GM20000 (cell line): ENCODE data around the gene FAM32A.

Experiments
- DNase-seq: peaks from one replicate; pipeline ENCODE4 v3.0.0; 2012; ENCODE audit warnings: low spot score
- TF ChIP-seq, protein P1 (sequence below): IDR thresholded peaks from 2 replicates; pipeline ENCODE4 v1.5.1; 2012; ENCODE audit warnings: mild to moderate bottlenecking, control low read depth; ENCODE audit errors: extremely low read depth, missing control alignments

FAM32A gene

DNA sequence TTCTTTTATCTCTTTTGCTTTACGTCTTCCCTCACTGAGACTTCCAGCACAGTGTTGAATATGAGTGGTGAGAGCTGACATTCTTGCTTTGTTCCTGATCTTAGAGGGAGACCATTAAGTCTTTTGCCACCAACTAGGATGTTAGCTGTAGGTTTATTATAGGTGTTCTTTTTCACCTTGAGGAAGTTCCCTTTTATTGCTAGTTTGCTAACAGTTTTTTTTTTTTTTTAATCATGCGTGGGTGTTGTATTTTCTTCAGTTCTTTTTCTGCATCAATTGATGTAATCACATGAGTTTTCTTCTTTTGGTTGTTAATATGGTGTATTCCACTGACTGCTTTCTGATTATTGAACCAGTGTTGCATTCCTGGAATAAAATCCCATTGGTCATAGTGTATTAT is 33.6 kb downstream of the FAM32A start:
- TF ChIP-seq, protein P1, sequence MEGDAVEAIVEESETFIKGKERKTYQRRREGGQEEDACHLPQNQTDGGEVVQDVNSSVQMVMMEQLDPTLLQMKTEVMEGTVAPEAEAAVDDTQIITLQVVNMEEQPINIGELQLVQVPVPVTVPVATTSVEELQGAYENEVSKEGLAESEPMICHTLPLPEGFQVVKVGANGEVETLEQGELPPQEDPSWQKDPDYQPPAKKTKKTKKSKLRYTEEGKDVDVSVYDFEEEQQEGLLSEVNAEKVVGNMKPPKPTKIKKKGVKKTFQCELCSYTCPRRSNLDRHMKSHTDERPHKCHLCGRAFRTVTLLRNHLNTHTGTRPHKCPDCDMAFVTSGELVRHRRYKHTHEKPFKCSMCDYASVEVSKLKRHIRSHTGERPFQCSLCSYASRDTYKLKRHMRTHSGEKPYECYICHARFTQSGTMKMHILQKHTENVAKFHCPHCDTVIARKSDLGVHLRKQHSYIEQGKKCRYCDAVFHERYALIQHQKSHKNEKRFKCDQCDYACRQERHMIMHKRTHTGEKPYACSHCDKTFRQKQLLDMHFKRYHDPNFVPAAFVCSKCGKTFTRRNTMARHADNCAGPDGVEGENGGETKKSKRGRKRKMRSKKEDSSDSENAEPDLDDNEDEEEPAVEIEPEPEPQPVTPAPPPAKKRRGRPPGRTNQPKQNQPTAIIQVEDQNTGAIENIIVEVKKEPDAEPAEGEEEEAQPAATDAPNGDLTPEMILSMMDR = no peak
- DNase-seq = no peak

DNA sequence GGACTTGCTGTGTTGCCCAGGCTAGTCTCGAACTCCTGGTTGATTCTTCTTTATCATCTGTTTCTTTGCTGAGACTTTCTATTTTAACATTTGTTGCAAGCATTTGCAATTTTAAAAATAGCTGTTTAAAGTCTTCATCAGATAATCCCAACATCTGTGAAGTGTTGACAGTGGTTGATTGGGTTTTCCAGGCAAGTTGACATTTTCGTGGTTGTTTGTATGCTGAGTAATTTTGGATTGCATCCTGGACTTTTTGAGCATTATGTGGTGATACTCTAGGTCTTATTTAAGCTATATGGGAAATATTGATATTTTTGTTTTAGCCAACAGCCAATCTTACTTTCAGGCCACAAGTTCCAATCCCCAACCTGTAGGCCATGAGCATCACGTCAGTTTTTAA is 37.6 kb downstream of the FAM32A start:
- TF ChIP-seq, protein P1 = no peak

DNA sequence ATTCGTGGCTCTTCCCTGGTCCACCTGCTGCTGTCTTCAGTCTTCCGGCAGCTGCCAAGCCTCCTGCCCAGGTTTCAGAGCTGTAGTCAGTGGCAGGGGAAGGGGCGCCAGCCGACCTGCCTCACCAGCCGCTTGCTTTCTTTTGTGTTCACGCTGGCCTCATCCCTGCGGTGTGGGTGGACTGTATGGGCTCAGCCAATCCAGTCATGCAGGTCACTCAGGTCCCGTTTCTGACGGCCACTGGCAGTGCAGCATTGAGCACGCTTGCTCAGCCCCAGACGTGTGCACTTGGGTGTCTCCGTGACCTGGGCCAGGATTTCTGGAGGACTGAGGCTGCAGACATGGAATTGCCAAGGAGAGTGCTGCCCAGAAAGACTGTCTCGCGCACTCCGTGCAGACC is 38.5 kb downstream of the FAM32A start:
- no peak for DNase-seq
- TF ChIP-seq, protein P1 = no peak

More for the DNA sequence above, 37.6 kb downstream of the FAM32A start:
- no peak for DNase-seq

DNA sequence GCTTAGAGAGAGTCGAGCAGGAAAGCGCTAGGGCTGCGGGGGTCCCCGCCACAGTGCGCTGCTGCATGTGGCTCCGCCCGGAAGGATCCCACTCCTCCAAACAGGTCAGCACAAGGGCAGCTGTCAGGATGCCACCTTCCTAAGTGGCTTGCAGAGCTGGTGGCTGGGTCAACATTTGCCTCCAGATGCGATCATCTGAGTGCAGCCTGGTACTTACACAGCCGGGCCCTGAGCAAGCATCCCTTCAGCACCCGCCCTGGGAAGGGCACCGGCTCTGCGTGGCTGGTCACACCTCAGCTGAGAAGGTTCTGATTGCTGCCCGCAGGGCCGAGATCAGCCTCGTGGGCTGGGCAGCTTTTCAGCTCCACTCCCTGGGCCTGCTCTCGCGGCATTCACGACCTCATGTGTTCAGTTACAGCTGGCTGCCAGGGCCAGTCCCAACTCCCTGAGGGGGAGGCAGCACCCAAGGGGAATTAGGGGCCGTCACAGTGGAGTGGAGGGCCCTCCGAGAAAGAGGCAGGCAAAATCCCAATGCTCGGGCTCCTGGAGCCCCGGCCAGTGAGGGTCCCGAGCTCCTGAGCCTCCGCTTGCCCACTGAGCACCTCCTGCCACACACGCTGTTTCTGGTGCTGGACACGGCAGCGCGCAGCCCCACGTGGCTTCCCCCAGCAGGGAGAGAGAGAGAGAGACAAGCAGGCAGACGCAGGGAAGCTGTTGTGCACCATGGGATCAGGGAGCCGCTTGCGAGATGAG is 39.3 kb downstream of the FAM32A start:
- DNase-seq = no peak
- TF ChIP-seq, protein P1 = no peak

DNA sequence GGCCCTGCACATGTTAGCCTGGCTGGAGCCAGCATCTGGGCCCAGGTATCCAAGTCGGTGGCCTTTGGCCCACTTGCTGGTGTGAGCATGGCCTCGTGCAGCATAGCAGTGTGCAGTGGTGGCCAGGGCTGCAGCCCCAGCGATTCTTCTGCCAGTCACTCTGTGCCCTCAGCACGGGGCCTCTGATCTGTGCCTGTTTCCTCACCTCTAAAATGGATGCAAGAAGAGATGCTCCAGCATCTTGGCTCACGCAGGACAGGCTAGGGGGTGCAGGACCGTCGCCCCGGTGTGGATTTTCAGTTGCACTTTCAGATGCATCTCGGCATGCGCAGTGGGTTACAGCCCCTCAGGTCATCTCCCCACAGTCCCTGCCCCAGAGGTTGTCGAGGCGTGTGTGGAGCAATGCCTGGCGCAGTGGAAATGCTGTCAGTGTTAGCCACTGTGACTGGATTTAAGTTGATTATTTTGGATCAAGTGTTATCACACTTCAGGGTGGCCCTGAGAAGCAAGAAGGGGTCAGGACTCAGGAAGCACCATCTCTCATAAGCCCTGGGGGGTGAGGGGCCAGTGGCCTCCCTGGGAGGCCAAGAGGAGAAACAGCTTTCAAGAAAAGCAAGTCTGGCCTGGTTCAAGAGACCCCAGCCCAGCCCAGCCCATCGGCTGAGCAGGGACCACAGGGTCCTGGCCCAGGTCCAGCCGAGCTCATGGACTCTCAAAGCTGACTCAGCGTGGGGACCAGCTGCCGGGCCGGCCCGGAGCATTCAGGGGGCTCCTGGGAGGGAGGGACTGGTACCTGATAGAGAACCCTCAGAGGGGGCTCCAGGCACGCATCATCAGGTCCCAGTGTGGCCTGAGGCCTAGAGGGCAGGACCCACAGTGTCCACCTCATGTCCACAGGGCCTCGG is 40.3 kb downstream of the FAM32A start:
- TF ChIP-seq, protein P1 = no peak
- no peak for DNase-seq

DNA sequence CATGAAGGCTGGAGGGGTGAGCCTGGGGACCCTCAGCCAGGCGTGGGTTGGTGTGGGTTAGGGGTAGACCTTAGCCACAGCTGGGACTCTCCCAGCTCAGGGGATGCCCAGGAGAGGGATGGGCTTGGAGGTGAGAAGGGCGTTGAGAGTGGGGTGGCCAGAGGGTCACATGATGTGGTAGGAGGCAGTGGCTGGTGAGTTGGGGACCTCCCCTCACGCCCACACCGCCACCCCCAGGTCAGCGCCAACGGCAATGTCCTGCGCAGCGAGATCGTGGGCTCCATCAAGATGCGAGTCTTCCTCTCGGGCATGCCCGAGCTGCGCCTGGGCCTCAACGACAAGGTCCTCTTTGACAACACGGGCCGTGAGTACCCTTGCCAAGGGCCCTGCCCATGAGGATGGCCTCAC is 41.0 kb downstream of the FAM32A start:
- DNase-seq = no peak
- TF ChIP-seq, protein P1 = no peak
